HG03097 (cell line): ENCODE results near the gene RIT1.
"Not testable (repeated sequence)": the region's sequence is repeated elsewhere in the genome, so short reads cannot be mapped to it uniquely, and the experiment has no call there.

ENCODE experiments used
- ATAC-seq: cut with Tn5 transposase; IDR thresholded peaks from one replicate; pipeline ENCODE4 v1.9.1; 2021; ENCODE audit not compliant: unreplicated experiment, low FRiP score

Gene RIT1

GRCh38 chr1:155896476-155896875, 14.7 kb downstream of the RIT1 start:
- not testable (repeated sequence) for ATAC-seq

GRCh38 chr1:155895617-155896016, 15.5 kb downstream of the RIT1 start:
- not testable (repeated sequence) for ATAC-seq

GRCh38 chr1:155893389-155894142, 17.6 kb downstream of the RIT1 start:
- no peak for ATAC-seq

- ATAC-seq: no peak
Measured at GRCh38 chr1:155892796-155893195, 18.4 kb downstream of the RIT1 start.

GRCh38 chr1:155890251-155890650, 20.9 kb downstream of the RIT1 start:
- ATAC-seq: no peak

- no peak for ATAC-seq
Measured at GRCh38 chr1:155889566-155889965, 21.6 kb downstream of the RIT1 start.

- no peak for ATAC-seq
Measured at GRCh38 chr1:155888481-155888880, 22.7 kb downstream of the RIT1 start.

- no peak for ATAC-seq
Measured at GRCh38 chr1:155884982-155885381, 26.2 kb downstream of the RIT1 start.

GRCh38 chr1:155884031-155884960, 26.9 kb downstream of the RIT1 start:
- ATAC-seq: no peak

- no peak for ATAC-seq
Measured at GRCh38 chr1:155882766-155883165, 28.4 kb downstream of the RIT1 start.

- no peak for ATAC-seq
Measured at GRCh38 chr1:155882235-155882634, 28.9 kb downstream of the RIT1 start.

- no peak for ATAC-seq
Measured at GRCh38 chr1:155880950-155881349, 30.2 kb downstream of the RIT1 start.

GRCh38 chr1:155880251-155880650, 30.9 kb downstream of the RIT1 start:
- no peak for ATAC-seq

- ATAC-seq: no peak
Measured at GRCh38 chr1:155877945-155878344, 33.2 kb downstream of the RIT1 start.

GRCh38 chr1:155873860-155874259, 37.3 kb downstream of the RIT1 start:
- ATAC-seq: no peak

GRCh38 chr1:155872527-155872926, 38.6 kb downstream of the RIT1 start:
- ATAC-seq: no peak

GRCh38 chr1:155871390-155871789, 39.8 kb downstream of the RIT1 start:
- ATAC-seq: no peak

- ATAC-seq: no peak
Measured at GRCh38 chr1:155867766-155868165, 43.4 kb downstream of the RIT1 start.

GRCh38 chr1:155864393-155864792, 46.8 kb downstream of the RIT1 start:
- no peak for ATAC-seq

GRCh38 chr1:155861896-155862295, 49.3 kb downstream of the RIT1 start:
- no peak for ATAC-seq

GRCh38 chr1:155860970-155861510, 50.1 kb downstream of the RIT1 start:
- ATAC-seq: no peak
